ENCODE results near the gene SLC36A3.

Gene SLC36A3

DNA sequence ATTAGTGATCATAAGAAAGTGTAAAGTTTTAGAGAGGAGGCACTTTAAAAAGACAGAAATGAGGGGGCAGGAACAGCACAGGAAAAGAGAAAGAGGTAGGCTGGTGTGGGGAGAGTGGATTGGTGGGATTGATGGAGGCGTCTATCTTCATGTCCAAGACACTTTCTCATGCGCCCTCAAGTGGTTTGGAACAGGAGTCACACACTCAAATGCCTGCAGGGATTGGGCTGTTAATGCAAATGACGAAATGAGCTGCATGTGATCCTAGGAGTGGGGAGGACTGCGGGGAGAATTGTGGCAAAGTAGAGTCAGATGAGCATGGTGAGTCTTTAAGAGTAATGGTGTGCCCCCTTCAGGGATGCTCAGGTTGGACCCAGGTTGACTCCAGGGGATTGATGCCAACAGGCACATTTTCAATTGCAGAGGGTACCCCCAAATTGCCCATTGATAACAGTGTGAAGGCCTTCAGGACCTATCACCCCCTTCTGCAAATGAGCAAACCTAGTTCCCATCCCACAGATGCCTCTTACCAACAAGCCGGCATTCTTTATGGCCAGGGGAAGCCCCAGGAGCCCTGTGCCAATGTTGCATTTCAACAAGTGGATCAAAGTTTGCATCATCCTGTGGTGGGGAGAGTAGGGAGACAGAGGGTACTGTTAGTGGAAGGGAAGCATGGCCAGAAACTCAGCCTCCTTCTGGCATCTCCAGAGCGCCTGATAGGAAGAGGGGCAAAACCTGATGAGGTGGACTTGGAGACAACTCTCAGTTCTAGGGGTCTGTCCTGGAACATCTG, 5.3 kb downstream of the SLC36A3 start:
- no peak for DNase-seq (ENCODE audit: extremely low read depth, insufficient read length)
- Histone ChIP-seq H3K27me3 (replicated peaks; ENCODE audit: control insufficient read depth, insufficient read depth, low read length) (no peaks in the 10 kb centered on the region), H3K36me3 (ENCODE audit: control insufficient read depth, insufficient read depth, low read length) (no peaks in the 10 kb centered on the region), H3K4me3 (replicated peaks; ENCODE audit: low read depth, low read length) (no peak overlapping the region)
- TF ChIP-seq, protein P1, sequence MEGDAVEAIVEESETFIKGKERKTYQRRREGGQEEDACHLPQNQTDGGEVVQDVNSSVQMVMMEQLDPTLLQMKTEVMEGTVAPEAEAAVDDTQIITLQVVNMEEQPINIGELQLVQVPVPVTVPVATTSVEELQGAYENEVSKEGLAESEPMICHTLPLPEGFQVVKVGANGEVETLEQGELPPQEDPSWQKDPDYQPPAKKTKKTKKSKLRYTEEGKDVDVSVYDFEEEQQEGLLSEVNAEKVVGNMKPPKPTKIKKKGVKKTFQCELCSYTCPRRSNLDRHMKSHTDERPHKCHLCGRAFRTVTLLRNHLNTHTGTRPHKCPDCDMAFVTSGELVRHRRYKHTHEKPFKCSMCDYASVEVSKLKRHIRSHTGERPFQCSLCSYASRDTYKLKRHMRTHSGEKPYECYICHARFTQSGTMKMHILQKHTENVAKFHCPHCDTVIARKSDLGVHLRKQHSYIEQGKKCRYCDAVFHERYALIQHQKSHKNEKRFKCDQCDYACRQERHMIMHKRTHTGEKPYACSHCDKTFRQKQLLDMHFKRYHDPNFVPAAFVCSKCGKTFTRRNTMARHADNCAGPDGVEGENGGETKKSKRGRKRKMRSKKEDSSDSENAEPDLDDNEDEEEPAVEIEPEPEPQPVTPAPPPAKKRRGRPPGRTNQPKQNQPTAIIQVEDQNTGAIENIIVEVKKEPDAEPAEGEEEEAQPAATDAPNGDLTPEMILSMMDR (IDR thresholded peaks at IDR 0.05; ENCODE audit: insufficient read depth, low read length, poor library complexity, severe bottlenecking) = no peak

- DNase-seq (ENCODE audit: extremely low read depth, insufficient read length) = no peak
- Histone ChIP-seq H3K27me3 (replicated peaks; ENCODE audit: control insufficient read depth, insufficient read depth, low read length) (no peaks in the 10 kb centered on the region), H3K36me3 (ENCODE audit: control insufficient read depth, insufficient read depth, low read length) (no peaks in the 10 kb centered on the region), H3K4me3 (replicated peaks; ENCODE audit: low read depth, low read length) (no peak overlapping the region)
- TF ChIP-seq, protein P1 (IDR thresholded peaks at IDR 0.05; ENCODE audit: insufficient read depth, low read length, poor library complexity, severe bottlenecking) = no peak
Observed at GRCh38 chr5:151296974-151297373, 6.6 kb downstream of the SLC36A3 start.

GRCh38 chr5:151296478-151296830, 7.1 kb downstream of the SLC36A3 start:
- Histone ChIP-seq H3K27me3 (replicated peaks; ENCODE audit: control insufficient read depth, insufficient read depth, low read length) (no peaks in the 10 kb centered on the region), H3K36me3 (ENCODE audit: control insufficient read depth, insufficient read depth, low read length) (no peaks in the 10 kb centered on the region), H3K4me3 (replicated peaks; ENCODE audit: low read depth, low read length) (no peak overlapping the region)
- TF ChIP-seq, protein P1 (IDR thresholded peaks at IDR 0.05; ENCODE audit: insufficient read depth, low read length, poor library complexity, severe bottlenecking) = no peak
- no peak for DNase-seq (ENCODE audit: extremely low read depth, insufficient read length)

DNA sequence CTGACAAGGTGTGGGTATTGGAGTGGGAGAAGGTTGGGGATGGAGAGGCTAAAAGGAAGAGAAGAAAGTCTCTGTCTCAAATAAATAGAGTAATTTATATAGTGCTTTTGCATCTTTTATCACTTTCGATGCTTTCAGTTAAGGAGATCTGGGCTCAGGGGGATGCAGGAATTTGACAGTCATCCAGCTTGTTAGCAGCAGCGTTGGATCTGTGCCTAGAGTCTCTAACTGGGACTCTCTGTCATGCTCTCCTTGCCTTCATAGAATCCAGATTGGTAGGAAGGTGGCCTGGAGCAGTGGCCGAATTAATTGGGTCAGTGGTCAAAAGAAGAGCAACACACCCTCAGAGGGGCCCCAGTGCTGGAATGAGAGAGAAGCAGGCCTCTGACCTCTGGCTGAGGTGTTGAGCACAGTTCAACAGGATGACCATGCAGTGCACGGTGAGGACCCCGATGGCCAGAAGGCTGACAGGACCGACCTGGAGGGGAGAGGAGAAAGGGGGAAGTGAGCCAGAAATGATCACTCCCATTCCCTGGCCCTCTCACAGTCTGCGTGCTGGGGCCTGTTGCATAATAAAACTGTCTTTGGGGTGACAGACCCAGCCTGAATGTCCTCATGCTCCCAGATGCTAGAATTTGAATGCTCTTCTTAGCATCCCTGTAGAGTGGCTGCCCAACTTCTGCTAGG, 7.6 kb downstream of the SLC36A3 start:
- H3K27me3 ChIP-seq (replicated peaks; ENCODE audit: control insufficient read depth, insufficient read depth, low read length) = no peaks in the 10 kb centered on the region
- TF ChIP-seq, protein P1 (IDR thresholded peaks at IDR 0.05; ENCODE audit: insufficient read depth, low read length, poor library complexity, severe bottlenecking) = no peak
- no peak overlapping the region for H3K4me3 ChIP-seq (replicated peaks; ENCODE audit: low read depth, low read length)
- no peak for DNase-seq (ENCODE audit: extremely low read depth, insufficient read length)
- H3K36me3 ChIP-seq (ENCODE audit: control insufficient read depth, insufficient read depth, low read length) = no peaks in the 10 kb centered on the region

GRCh38 chr5:151295138-151295537, 8.4 kb downstream of the SLC36A3 start:
- TF ChIP-seq, protein P1 (IDR thresholded peaks at IDR 0.05; ENCODE audit: insufficient read depth, low read length, poor library complexity, severe bottlenecking) = no peak
- Histone ChIP-seq H3K27me3 (replicated peaks; ENCODE audit: control insufficient read depth, insufficient read depth, low read length) (no peaks in the 10 kb centered on the region), H3K36me3 (ENCODE audit: control insufficient read depth, insufficient read depth, low read length) (no peaks in the 10 kb centered on the region), H3K4me3 (replicated peaks; ENCODE audit: low read depth, low read length) (no peak overlapping the region)
- DNase-seq (ENCODE audit: extremely low read depth, insufficient read length) = no peak

Data from GM06990 (cell line).